ENCODE data around the gene ANKRD34A.

The ANKRD34A gene

DNA sequence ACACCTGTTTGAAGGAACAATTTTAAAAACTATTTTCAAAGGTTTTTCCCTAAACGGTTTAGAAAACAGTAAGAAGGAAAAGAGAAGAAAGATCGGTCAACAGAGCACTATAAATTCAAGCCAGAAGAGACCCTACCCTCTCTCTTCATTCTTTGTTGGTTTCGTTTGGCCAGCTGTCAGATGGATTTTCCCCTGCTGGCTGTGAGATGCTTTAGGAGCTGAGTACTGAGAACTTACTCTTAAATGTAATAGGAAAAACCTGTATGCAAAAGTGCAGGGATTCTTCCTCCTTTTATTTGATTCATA, 33.3 kb upstream of the ANKRD34A start (continued):
- TF ChIP-seq ZNF513 (tag by site-specific recombination; IDR thresholded peaks at IDR 0.05) (no peak), ZNF133 (tag by site-specific recombination; IDR thresholded peaks at IDR 0.05) (no peak), ZNF16 (tag by site-specific recombination; IDR thresholded peaks at IDR 0.05; ENCODE audit: low read depth) (no peak)
- TF ChIP-seq, protein P1, sequence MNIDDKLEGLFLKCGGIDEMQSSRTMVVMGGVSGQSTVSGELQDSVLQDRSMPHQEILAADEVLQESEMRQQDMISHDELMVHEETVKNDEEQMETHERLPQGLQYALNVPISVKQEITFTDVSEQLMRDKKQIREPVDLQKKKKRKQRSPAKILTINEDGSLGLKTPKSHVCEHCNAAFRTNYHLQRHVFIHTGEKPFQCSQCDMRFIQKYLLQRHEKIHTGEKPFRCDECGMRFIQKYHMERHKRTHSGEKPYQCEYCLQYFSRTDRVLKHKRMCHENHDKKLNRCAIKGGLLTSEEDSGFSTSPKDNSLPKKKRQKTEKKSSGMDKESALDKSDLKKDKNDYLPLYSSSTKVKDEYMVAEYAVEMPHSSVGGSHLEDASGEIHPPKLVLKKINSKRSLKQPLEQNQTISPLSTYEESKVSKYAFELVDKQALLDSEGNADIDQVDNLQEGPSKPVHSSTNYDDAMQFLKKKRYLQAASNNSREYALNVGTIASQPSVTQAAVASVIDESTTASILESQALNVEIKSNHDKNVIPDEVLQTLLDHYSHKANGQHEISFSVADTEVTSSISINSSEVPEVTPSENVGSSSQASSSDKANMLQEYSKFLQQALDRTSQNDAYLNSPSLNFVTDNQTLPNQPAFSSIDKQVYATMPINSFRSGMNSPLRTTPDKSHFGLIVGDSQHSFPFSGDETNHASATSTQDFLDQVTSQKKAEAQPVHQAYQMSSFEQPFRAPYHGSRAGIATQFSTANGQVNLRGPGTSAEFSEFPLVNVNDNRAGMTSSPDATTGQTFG (tag by site-specific recombination; IDR thresholded peaks at IDR 0.05; ENCODE audit: borderline replicate concordance), result no peak

GRCh38 chr1:145997016-145997717, 32.8 kb upstream of the ANKRD34A start:
- CTCF ChIA-PET, result interaction anchor here (1.2 to 7.3 kb wide), 2 partner anchors 18 kb away, joined by 4 to 80 read pairs; no protein-coding TSS in a partner anchor
- no peaks in the 10 kb centered on the region for H3K9me3 ChIP-seq (ENCODE audit: control insufficient read depth, insufficient read depth, low read depth, low read length)
- TF ChIP-seq ZNF335 (tag by site-specific recombination; conservative IDR thresholded peaks at IDR 0.05) (peak; percentile 22; the same call in 1 of the 2 replicates), ZNF366 (tag by site-specific recombination; conservative IDR thresholded peaks at IDR 0.05) (peak; percentile 40; the same call in 1 of the 2 replicates), PRDM1 (tag by site-specific recombination; IDR thresholded peaks at IDR 0.05) (peak; percentile 92), SCRT1 (tag by site-specific recombination; IDR thresholded peaks at IDR 0.05; ENCODE audit: borderline replicate concordance) (no peak; the same call in 1 of the 2 replicates), ZBTB20 (tag by site-specific recombination; IDR thresholded peaks at IDR 0.05) (0 out of 2 replicates have a peak, but pooled peaks have one; percentile 3), KLF16 (tag by site-specific recombination; IDR thresholded peaks at IDR 0.05) (no peak), ZNF677 (tag by site-specific recombination; IDR thresholded peaks at IDR 0.05) (peak; percentile 60), ZBTB49 (tag by site-specific recombination; IDR thresholded peaks at IDR 0.05; ENCODE audit: low read depth) (no peak)
- peaks cover 5 to 30% of the 10 kb centered on the region in 2 experiments; a peak in 2 of 3 replicates for H3K36me3 ChIP-seq (ENCODE audit: control insufficient read depth in 2 of 2, insufficient read depth in 1 of 2, low read length in 2 of 2)
- H3K4me3 ChIP-seq (ENCODE audit: low read depth, low read length), result peak overlapping the region; percentile 85
- peak overlapping the region; percentile 59; the same call in 1 of the 2 replicates for H3K27ac ChIP-seq (ENCODE audit: extremely low read depth, low read depth, low read length)
- POLR2A ChIA-PET, result interaction anchor here (0.6 to 1.9 kb wide), 2 partner anchors 33 to 152 kb away, joined by 3 to 4 read pairs; partner anchors contain the start of genes ANKRD34A, NUDT17 and POLR3GL
- peaks cover 12% of the 10 kb centered on the region for H3K4me1 ChIP-seq (ENCODE audit: control insufficient read depth, insufficient read depth, low read length)

DNA sequence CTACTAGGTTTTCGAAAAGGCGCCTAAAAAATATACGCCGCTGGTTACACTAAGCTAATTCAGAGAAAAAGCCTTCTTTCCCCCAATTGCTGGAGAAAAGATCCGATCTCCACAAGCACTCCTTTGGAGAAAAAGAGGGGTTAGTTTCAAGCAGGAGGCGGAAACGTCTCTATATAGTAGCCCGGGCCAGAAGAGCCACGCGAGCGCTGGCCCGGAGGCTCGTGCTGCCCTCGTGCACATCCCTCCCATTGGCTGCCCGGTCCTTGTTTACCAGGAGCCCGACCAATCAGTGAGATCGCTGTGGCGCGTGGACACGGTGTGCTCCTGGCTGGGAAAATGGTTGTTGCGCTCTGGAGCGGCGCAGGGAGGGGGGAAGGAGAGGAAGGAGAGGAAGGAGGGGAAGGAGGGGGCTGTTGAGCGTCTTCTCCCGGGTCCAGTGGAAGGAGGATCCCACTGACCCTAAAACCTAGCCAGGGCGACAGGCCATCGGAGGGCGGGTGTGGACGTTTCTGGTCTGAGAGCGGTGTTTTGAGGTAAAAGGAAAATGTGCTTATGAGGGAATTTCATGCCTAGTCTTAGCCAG, 32.1 kb upstream of the ANKRD34A start, which contains the start of gene TXNIP:
Gene TXNIP (minus strand): TSS at position 147 of the 583 bp plus-strand sequence. CDS start 313 bp downstream, outside the sequence.
- POLR2A ChIA-PET, result interaction anchor here (0.7 to 1.9 kb wide), 2 partner anchors 10 to 33 kb away, joined by 3 to 4 read pairs; partner anchors contain the start of genes ANKRD34A and POLR3GL
- CTCF ChIA-PET, result interaction anchor here (0.7 to 7.3 kb wide), 4 partner anchors 7 to 105 kb away, joined by 3 to 80 read pairs (median 6); no protein-coding TSS in a partner anchor
- Histone ChIP-seq H3K4me3 (ENCODE audit: low read depth, low read length) (peak within 1 kb of the TSS; percentile 85), H3K36me3 (ENCODE audit: control insufficient read depth in 2 of 2, insufficient read depth in 1 of 2, low read length in 2 of 2) (peaks cover 5 to 30% of the 10 kb centered on the region in 2 experiments; a peak in 2 of 3 replicates), H3K9me3 (ENCODE audit: control insufficient read depth, insufficient read depth, low read depth, low read length) (no peaks in the 10 kb centered on the region), H3K4me1 (ENCODE audit: control insufficient read depth, insufficient read depth, low read length) (peaks cover 12% of the 10 kb centered on the region), H3K27ac (ENCODE audit: extremely low read depth, low read depth, low read length) (peak within 1 kb of the TSS; percentile 59; the same call in 1 of the 2 replicates)
- TF ChIP-seq KLF17 (tag by site-specific recombination; IDR thresholded peaks at IDR 0.05), result peak; percentile 85
- peak; percentile 30; the same call in 1 of the 2 replicates for TF ChIP-seq GLIS1 (tag by site-specific recombination; IDR thresholded peaks at IDR 0.05)
- peak; percentile 98 for TF ChIP-seq ZNF600 (tag by site-specific recombination; IDR thresholded peaks at IDR 0.05)
- TF ChIP-seq INSM2 (tag by site-specific recombination; IDR thresholded peaks at IDR 0.05), result peak; percentile 56; the same call in 1 of the 2 replicates
- TF ChIP-seq ZBTB6 (tag by site-specific recombination; IDR thresholded peaks at IDR 0.05), result peak; percentile 49
- no peak for TF ChIP-seq ZNF549 (tag by site-specific recombination; IDR thresholded peaks at IDR 0.05)
- TF ChIP-seq FEZF1 (tag by site-specific recombination; IDR thresholded peaks at IDR 0.05), result peak; percentile 39; the same call in 1 of the 2 replicates
- no peak for TF ChIP-seq ZBTB1 (tag by site-specific recombination; IDR thresholded peaks at IDR 0.05)
- TF ChIP-seq ZNF2 (tag by site-specific recombination; IDR thresholded peaks at IDR 0.05), result peak; percentile 78
